HepG2 (cell line): ENCODE measurements around the gene VASN. TPM values are rescaled to one million over a fixed set of nuclear protein-coding genes. Genes with fewer than 3 reads are reported as not detected.
A peak's percentile ranks its signal among the peaks of the same experiment; 100 is the strongest.

ENCODE experiments used
- ATAC-seq: fragments of 200-7000 bp; cut with Tn5 transposase; 3 replicates; pipeline ENCODE4 v1.9.1; 2020; ENCODE audit warnings: mild to moderate bottlenecking, moderate library complexity
- BruUV-seq: library from RNA; stranded (reverse); fragments of 400-500 nt; replicated peaks from 2 replicates; lab custom pipeline; 2021; lab: Mats Ljungman, UMichigan
- CTCF ChIA-PET: fragments of 300-600 bp; formaldehyde crosslinking; extraction: SDS; loops from one replicate; lab custom pipeline; 2021; ENCODE audit warnings: low total read pairs, inconsistent platforms, low intra/inter-chr PET ratio; lab: Yijun Ruan, JAX
- POLR2A ChIA-PET: fragments of 350-600 bp; sonication (Branson Sonifier 250); formaldehyde crosslinking; loops from one replicate; lab custom pipeline; 2020; ENCODE audit warnings: antibody characterized with exemption, inconsistent platforms; lab: Yijun Ruan, JAX
- DNase-seq: peaks from one replicate; pipeline ENCODE4 v3.0.0-alpha.2; 2015; ENCODE audit warnings: low spot score
- FAIRE-seq: peaks from 3 replicates; lab custom pipeline; 2011; peaks lifted over from hg19 to GRCh38; lab: Jason Lieb, UNC
- H2AFZ ChIP-seq: one replicate; pipeline ENCODE4 v1.6.1; 2011; ENCODE audit warnings: low read length, inconsistent platforms
- H3K27ac ChIP-seq: fragments of 300-600 bp; 3 replicates; pipeline ENCODE4 v1.8.0; 2011; ENCODE audit warnings: mixed run types, mild to moderate bottlenecking, mixed read lengths, low read length, inconsistent platforms; ENCODE audit not compliant: insufficient read depth; ENCODE audit errors: extremely low read length
- H3K27me3 ChIP-seq, 2 experiments: fragments of 200-600 bp in 1 of 2; 2 replicates in 1 of 2; 3 replicates in 1 of 2; pipeline versions ENCODE4 v1.6.0 to v1.8.0; 2011; ENCODE audit warnings: low read length in 2 of 2, mild to moderate bottlenecking in 2 of 2, moderate library complexity in 2 of 2, inconsistent platforms in 1 of 2; ENCODE audit not compliant: insufficient read depth in 2 of 2, control insufficient read depth in 1 of 2
- H3K36me3 ChIP-seq, 2 experiments: fragments of 200-600 bp in 1 of 2; replicated peaks in 1 of 2; 2 replicates in 1 of 2; 3 replicates in 1 of 2; pipeline versions ENCODE4 v1.5.1 to v1.8.0; 2011; ENCODE audit warnings: low read length in 2 of 2, inconsistent platforms in 1 of 2; ENCODE audit not compliant: insufficient read depth in 2 of 2, control insufficient read depth in 1 of 2
- H3K4me1 ChIP-seq: 2 replicates; pipeline ENCODE4 v1.5.1; 2012; ENCODE audit warnings: low read length, inconsistent platforms; ENCODE audit not compliant: insufficient read depth
- H3K4me2 ChIP-seq: 2 replicates; pipeline ENCODE4 v1.6.0; 2011; ENCODE audit warnings: low read depth, low read length, inconsistent platforms
- H3K4me3 ChIP-seq, 3 experiments: fragments of 200-600 bp in 1 of 3; sonication (generic), shearing (Covaris generic) in 1 of 3; replicated peaks in 1 of 3; 2 replicates each; pipeline ENCODE4 v1.5.1; 2011 to 2016; ENCODE audit warnings: low read length in 3 of 3, inconsistent platforms in 2 of 3, low read depth in 2 of 3, mild to moderate bottlenecking in 2 of 3, control low read depth in 1 of 3, mixed read lengths in 1 of 3; ENCODE audit not compliant: insufficient read depth in 1 of 3
- H3K79me2 ChIP-seq: one replicate; pipeline ENCODE4 v1.6.1; 2011; ENCODE audit warnings: low read length, inconsistent platforms; ENCODE audit not compliant: insufficient read depth
- H3K9ac ChIP-seq: 2 replicates; pipeline ENCODE4 v1.6.0; 2011; ENCODE audit warnings: mild to moderate bottlenecking, low read depth, low read length, inconsistent platforms; ENCODE audit not compliant: insufficient read depth
- H3K9me3 ChIP-seq: 2 replicates; pipeline ENCODE4 v1.5.1; 2012; ENCODE audit warnings: mild to moderate bottlenecking, low read length
- H4K20me1 ChIP-seq: 2 replicates; pipeline ENCODE4 v1.6.0; 2011; ENCODE audit warnings: inconsistent platforms, mild to moderate bottlenecking, low read length, moderate library complexity; ENCODE audit not compliant: insufficient read depth
- AGO2 ChIP-seq: fragments of 200-400 bp; formaldehyde crosslinking; optimal IDR thresholded peaks from 2 replicates; pipeline ENCODE3; 2017; ENCODE audit warnings: mild to moderate bottlenecking, low read depth, low read length, moderate library complexity
- ATF7-NPFF ChIP-seq: sonication (generic); formaldehyde crosslinking; IDR thresholded peaks from 2 replicates; pipeline ENCODE4 v1.8.1; 2023; ENCODE audit warnings: mild to moderate bottlenecking, low read depth, missing genetic modification reagents, moderate library complexity
- BCL6 ChIP-seq: IDR thresholded peaks from 2 replicates; pipeline ENCODE4 v1.6.1; 2016; ENCODE audit warnings: missing genetic modification reagents, missing compliant biosample characterization
- DNMT1 ChIP-seq: sonication (generic); formaldehyde crosslinking; IDR thresholded peaks from 2 replicates; pipeline ENCODE4 v1.5.1; 2020; ENCODE audit warnings: mild to moderate bottlenecking, missing genetic modification reagents
- FOSL2 ChIP-seq: sonication (generic); formaldehyde crosslinking; IDR thresholded peaks from 2 replicates; pipeline ENCODE4 v1.4.0; 2020; ENCODE audit warnings: missing genetic modification reagents
- HOXA3 ChIP-seq: sonication (generic); formaldehyde crosslinking; IDR thresholded peaks from 2 replicates; pipeline ENCODE4 v1.5.0; 2020; ENCODE audit warnings: missing genetic modification reagents
- NFIC ChIP-seq: IDR thresholded peaks from 2 replicates; pipeline ENCODE4 v1.6.1; 2012; ENCODE audit warnings: mild to moderate bottlenecking, low read length, inconsistent platforms
- NFYB ChIP-seq: sonication (generic); formaldehyde crosslinking; IDR thresholded peaks from 2 replicates; pipeline ENCODE4 v1.4.0; 2020; ENCODE audit warnings: missing genetic modification reagents
- RAD21 ChIP-seq: fragments of 450-650 bp; formaldehyde crosslinking; IDR thresholded peaks from 2 replicates; pipeline ENCODE4 v1.5.0; 2020; ENCODE audit warnings: mild to moderate bottlenecking
- SALL1 ChIP-seq: sonication (generic); formaldehyde crosslinking; IDR thresholded peaks from 2 replicates; pipeline ENCODE4 v1.8.0; 2022; ENCODE audit warnings: mild to moderate bottlenecking, missing genetic modification reagents
- TBX2 ChIP-seq: sonication (generic); formaldehyde crosslinking; IDR thresholded peaks from 2 replicates; pipeline ENCODE4 v1.5.0; 2020; ENCODE audit warnings: missing genetic modification reagents, mild to moderate bottlenecking, borderline replicate concordance
- YEATS4 ChIP-seq: sonication (generic); formaldehyde crosslinking; IDR thresholded peaks from 2 replicates; pipeline ENCODE4 v1.4.0; 2020; ENCODE audit warnings: missing genetic modification reagents, borderline replicate concordance
- ZBTB7A ChIP-seq: sonication (generic); formaldehyde crosslinking; IDR thresholded peaks from 2 replicates; pipeline ENCODE4 v1.8.0; 2022; ENCODE audit warnings: mild to moderate bottlenecking, missing genetic modification reagents
- ZFX ChIP-seq: sonication (generic); formaldehyde crosslinking; IDR thresholded peaks from 2 replicates; pipeline ENCODE4 v1.4.0; 2020; ENCODE audit warnings: mild to moderate bottlenecking, low read depth, missing genetic modification reagents, moderate library complexity
- ZKSCAN5 ChIP-seq: sonication (generic); formaldehyde crosslinking; IDR thresholded peaks from 2 replicates; pipeline ENCODE4 v1.5.1; 2020; ENCODE audit warnings: mild to moderate bottlenecking, missing genetic modification reagents
- ZNF253 ChIP-seq: sonication (generic); formaldehyde crosslinking; IDR thresholded peaks from 2 replicates; pipeline ENCODE4 v1.8.0; 2022; ENCODE audit warnings: mild to moderate bottlenecking, missing genetic modification reagents, borderline replicate concordance
- ZNF557 ChIP-seq: sonication (generic); formaldehyde crosslinking; IDR thresholded peaks from 2 replicates; pipeline ENCODE4 v1.4.0; 2020; ENCODE audit warnings: missing genetic modification reagents
- ZNF749 ChIP-seq: sonication (generic); formaldehyde crosslinking; IDR thresholded peaks from 2 replicates; pipeline ENCODE4 v1.8.0; 2022; ENCODE audit warnings: mild to moderate bottlenecking, missing genetic modification reagents, moderate library complexity, borderline replicate concordance
- ZNF75D ChIP-seq: sonication (generic); formaldehyde crosslinking; IDR thresholded peaks from 2 replicates; pipeline ENCODE4 v1.8.1; 2023; ENCODE audit warnings: missing genetic modification reagents, mild to moderate bottlenecking, borderline replicate concordance
- ZNF766 ChIP-seq: sonication (generic); formaldehyde crosslinking; IDR thresholded peaks from 2 replicates; pipeline ENCODE4 v1.5.0; 2020; ENCODE audit warnings: missing genetic modification reagents, borderline replicate concordance
- WGBS: methylation state at CpG from one replicate; pipeline ENCODE4 v1.1.6; 2017; ENCODE audit warnings: low lambda C conversion rate; 5-methylcytosine and 5-hydroxymethylcytosine counted together
- in situ Hi-C: cut with HindIII; loops from 2 replicates; pipeline ENCODE4 v1.10.0; 2017; ENCODE audit warnings: low pct_unique_long_range_greater_than_20kb; ENCODE audit not compliant: extremely low pct_ligation_motif_present
- intact Hi-C: fragments of 100-400 bp; cut with micrococcal nuclease; formaldehyde crosslinking; loops from one replicate; pipeline ENCODE4 v1.10.0; 2022; ENCODE audit not compliant: unreplicated experiment
- polyA plus RNA-seq, 8 experiments: library from polyadenylated mRNA; depleted of rRNA in 3 of 8; stranded (reverse) in 7 of 8; unstranded in 1 of 8; fragments of >200 nt; fragmentation: Illumina TruSeq in 4 of 8; extraction: Trizol in 4 of 8; gene quantifications; 2 replicates each; pipeline versions ENCODE4 v1.2.1 to v1.2.3, GENCODE V29; 2011 to 2016; ENCODE audit warnings: low read depth in 4 of 8, missing spikeins in 1 of 8, mixed read lengths in 1 of 8; ENCODE audit not compliant: insufficient read depth in 1 of 8
- total RNA-seq, 5 experiments: library from RNA; depleted of rRNA; stranded (reverse); fragments of >200 nt; fragmentation: Illumina TruSeq; extraction: Trizol; gene quantifications; 2 replicates each; pipeline ENCODE4 v1.2.3, GENCODE V29; 2016; ENCODE audit warnings: low read depth in 1 of 5

The VASN gene
- total and polyA plus RNA-seq, 2 of the 13 experiments (the other 11 are each of a cell fraction or from before 2014, with no cell fraction given) = 8.4 to 18.2 TPM

- no peak for TF ChIP-seq HOXA3
Measured at GRCh38 chr16:4338125-4338582, 33.5 kb upstream of the VASN start (continued).

- Histone ChIP-seq H3K4me3 (no peak overlapping the region), H3K36me3 (peaks cover 6 to 32% of the 10 kb centered on the region in 2 experiments; a peak in 3 of 5 replicates), H4K20me1 (no peaks in the 10 kb centered on the region), H3K27me3 (no peaks in the 10 kb centered on the region), H2AFZ (no peak overlapping the region), H3K9ac (no peak overlapping the region), H3K79me2 (peaks cover 11% of the 10 kb centered on the region), H3K4me1 (no peaks in the 10 kb centered on the region), H3K9me3 (no peaks in the 10 kb centered on the region), H3K4me2 (no peak overlapping the region), H3K27ac (no peak overlapping the region)
- no peak for ATAC-seq
- no peak for TF ChIP-seq ZNF557 (CRISPR knock-in tag)
- peak; percentile 67 for TF ChIP-seq AGO2
- 0 out of 2 replicates have a peak, but pooled peaks have one; percentile 13 for TF ChIP-seq ZFX
- TF ChIP-seq ZNF766 (CRISPR knock-in tag) = no peak
- no peak for FAIRE-seq
- WGBS = 94% methylated on average over 5 of the region's 10 CpGs
- BruUV-seq = no TSS peak
- POLR2A ChIA-PET = interaction anchor here (0.5 to 1.9 kb wide), 4 partner anchors 10 to 335 kb away, joined by 3 to 5 read pairs (median 3); no protein-coding TSS in a partner anchor
- in situ Hi-C loops = no loop called here
- DNase-seq = no peak
- CTCF ChIA-PET = no interaction called here
- intact Hi-C loops = no loop called here
Measured at GRCh38 chr16:4338712-4339299, 32.8 kb upstream of the VASN start.

- no peaks in the 10 kb centered on the region for H3K9me3 ChIP-seq
- BruUV-seq = no TSS peak
- no peak overlapping the region for H3K4me3 ChIP-seq
- ATAC-seq (no peak), DNase-seq (no peak), FAIRE-seq (no peak)
- H4K20me1 ChIP-seq = no peaks in the 10 kb centered on the region
- H3K4me1 ChIP-seq = no peaks in the 10 kb centered on the region; the same call in 1 of the 2 replicates
- peaks cover 6 to 32% of the 10 kb centered on the region in 2 experiments; a peak in 3 of 5 replicates for H3K36me3 ChIP-seq
- peaks cover 13% of the 10 kb centered on the region for H3K79me2 ChIP-seq
- intact Hi-C loops (no loop called here), in situ Hi-C loops (no loop called here)
- H3K27me3 ChIP-seq = no peaks in the 10 kb centered on the region
- POLR2A ChIA-PET = interaction anchor here (0.5 to 1.9 kb wide), 4 partner anchors 10 to 335 kb away, joined by 3 to 5 read pairs (median 3); no protein-coding TSS in a partner anchor
- 90% methylated on average over 8 of the region's 10 CpGs for WGBS
- CTCF ChIA-PET = no interaction called here
- no peak overlapping the region for H3K27ac ChIP-seq
- no peak overlapping the region for H3K4me2 ChIP-seq
- no peak overlapping the region for H2AFZ ChIP-seq
- H3K9ac ChIP-seq = no peak overlapping the region
- TF ChIP-seq ZNF253 = no peak
- no peak for TF ChIP-seq TBX2 (CRISPR knock-in tag)
- TF ChIP-seq SALL1 (CRISPR knock-in tag) = no peak
- no peak for TF ChIP-seq BCL6
- TF ChIP-seq ZKSCAN5 (CRISPR knock-in tag) = no peak
- no peak for TF ChIP-seq NFYB
- no peak for TF ChIP-seq DNMT1 (CRISPR knock-in tag)
- no peak for TF ChIP-seq RAD21 (CRISPR knock-in tag)
- no peak for TF ChIP-seq NFIC
- TF ChIP-seq FOSL2 (CRISPR knock-in tag) = no peak
- TF ChIP-seq ATF7-NPFF = no peak
- no peak for TF ChIP-seq ZNF75D (CRISPR knock-in tag)
- no peak for TF ChIP-seq ZBTB7A
- TF ChIP-seq ZNF749 (CRISPR knock-in tag) = no peak
- no peak for TF ChIP-seq YEATS4 (CRISPR knock-in tag)
Measured at GRCh38 chr16:4339455-4339854, 32.2 kb upstream of the VASN start.
